Mucosa of rectum (tissue), 2 donors: ENCODE data around the gene C17orf50.

Source experiments
- H3K27ac ChIP-seq, 2 donors: one replicate each; pipeline ENCODE4 v1.7.0; 2013; ENCODE audit warnings: inconsistent platforms in 2 of 2, low read depth in 2 of 2, low read length in 2 of 2
- H3K27me3 ChIP-seq, 2 donors: one replicate each; pipeline ENCODE4 v1.7.0; 2013; ENCODE audit warnings: low read length in 2 of 2; ENCODE audit not compliant: control insufficient read depth in 2 of 2, insufficient read depth in 2 of 2
- H3K36me3 ChIP-seq, 2 donors: one replicate each; pipeline ENCODE4 v1.7.0; 2013; ENCODE audit warnings: low read length in 2 of 2; ENCODE audit not compliant: control insufficient read depth in 2 of 2, insufficient read depth in 2 of 2
- H3K4me1 ChIP-seq, 2 donors: one replicate each; pipeline ENCODE4 v1.7.0; 2013; ENCODE audit warnings: low read length in 2 of 2, mild to moderate bottlenecking in 1 of 2; ENCODE audit not compliant: control insufficient read depth in 2 of 2, insufficient read depth in 2 of 2
- H3K4me3 ChIP-seq, 2 donors: one replicate each; pipeline ENCODE4 v1.7.0; 2013; ENCODE audit warnings: low read length in 2 of 2
- H3K9ac ChIP-seq, 2 donors: one replicate each; pipeline ENCODE4 v1.7.0; 2013; ENCODE audit warnings: low read length in 2 of 2, low read depth in 1 of 2, mild to moderate bottlenecking in 1 of 2
- H3K9me3 ChIP-seq, 2 donors: one replicate each; pipeline ENCODE4 v1.7.0; 2013; ENCODE audit warnings: low read length in 2 of 2; ENCODE audit not compliant: control insufficient read depth in 2 of 2
- donor health status: healthy.
- donor health status: Normal muscosa, but diverticular disease.

Gene C17orf50

DNA sequence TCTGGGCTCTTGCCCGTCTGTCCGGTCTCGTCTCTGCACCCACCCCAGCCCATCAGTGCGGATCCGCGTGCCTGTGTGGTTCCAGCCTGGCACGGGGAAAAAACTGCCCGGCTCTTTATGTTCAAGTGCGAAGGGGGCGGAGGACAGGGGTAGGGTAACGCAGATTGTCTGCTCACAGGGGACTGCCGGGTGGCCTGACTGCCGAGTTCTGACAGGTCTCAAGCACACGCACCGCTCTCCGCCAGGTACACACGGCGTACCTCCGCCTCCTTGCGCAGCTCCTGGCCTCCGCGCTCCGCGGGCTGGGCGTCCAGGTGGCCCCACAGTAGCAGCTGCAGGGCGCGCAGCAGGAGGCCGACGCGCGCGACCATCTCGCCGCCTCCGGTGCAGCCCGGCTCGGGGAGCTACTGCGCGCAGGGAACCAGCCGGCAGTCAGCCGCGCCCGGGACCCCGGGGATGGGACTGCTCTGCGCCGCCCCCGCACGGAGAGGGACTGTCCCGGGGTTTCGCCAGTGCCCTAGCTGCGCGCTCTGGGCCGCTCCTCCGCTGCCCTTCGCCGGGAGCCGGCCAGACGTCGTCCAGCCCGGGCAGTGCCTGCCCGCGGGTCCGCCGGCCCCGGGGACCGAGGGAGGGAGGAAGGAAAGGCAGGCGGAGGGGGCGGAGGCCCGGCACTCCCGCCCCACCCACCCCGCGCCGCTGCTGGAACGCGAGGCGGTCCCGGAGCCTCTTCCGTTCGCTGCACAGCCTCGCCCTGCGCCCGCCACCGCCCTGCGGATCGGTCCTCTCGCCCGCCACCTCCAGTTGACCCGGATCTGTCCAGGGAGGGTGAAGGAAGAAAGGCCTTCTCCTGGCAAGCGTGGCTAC is 34.6 kb downstream of the C17orf50 start, which contains the start of gene MMP28:
MMP28 (minus strand) TSS at position 635 of the 864 bp plus-strand sequence; CDS start at position 371, 264 bp downstream.
- Histone ChIP-seq H3K27me3 (peaks cover 0 to 7% of the 10 kb centered on the region in 2 donors), H3K27ac (peak within 1 kb of the TSS; percentile 84 to 90), H3K9me3 (no peaks in the 10 kb centered on the region), H3K4me3 (peak within 1 kb of the TSS; percentile 79 to 83), H3K4me1 (peaks cover 15 to 48% of the 10 kb centered on the region in 2 donors), H3K9ac (peak within 1 kb of the TSS; percentile 85 to 94), H3K36me3 (no peaks in the 10 kb centered on the region)

DNA sequence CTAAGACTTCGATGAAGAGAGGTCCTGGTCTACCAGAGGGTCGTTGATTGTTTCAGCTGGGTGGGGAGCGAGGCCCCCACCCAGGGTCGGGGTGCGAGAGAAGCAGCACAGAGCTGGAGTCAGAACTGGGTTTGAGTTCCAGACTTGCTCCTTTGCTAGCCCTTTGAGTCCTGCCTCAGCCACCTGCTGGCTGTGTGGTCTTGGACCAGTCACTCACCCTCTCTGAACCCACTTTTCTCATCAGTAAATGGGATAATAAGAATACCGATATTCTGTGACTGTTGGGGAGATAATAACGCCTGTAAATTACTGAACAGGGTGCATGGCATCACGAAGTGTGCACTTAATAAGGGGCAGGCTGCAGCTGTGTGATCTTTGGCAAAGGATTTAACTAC is 35.2 kb downstream of the C17orf50 start:
- H3K27me3 ChIP-seq = peaks cover 0 to 7% of the 10 kb centered on the region in 2 donors
- peak overlapping the region; percentile 79 to 83 for H3K4me3 ChIP-seq
- H3K27ac ChIP-seq = peak overlapping the region; percentile 82 to 90
- peak overlapping the region in 1 of 2 donors; percentile 65 for H3K9ac ChIP-seq
- no peaks in the 10 kb centered on the region for H3K36me3 ChIP-seq
- H3K4me1 ChIP-seq = peaks cover 15 to 55% of the 10 kb centered on the region in 2 donors
- no peaks in the 10 kb centered on the region for H3K9me3 ChIP-seq

DNA sequence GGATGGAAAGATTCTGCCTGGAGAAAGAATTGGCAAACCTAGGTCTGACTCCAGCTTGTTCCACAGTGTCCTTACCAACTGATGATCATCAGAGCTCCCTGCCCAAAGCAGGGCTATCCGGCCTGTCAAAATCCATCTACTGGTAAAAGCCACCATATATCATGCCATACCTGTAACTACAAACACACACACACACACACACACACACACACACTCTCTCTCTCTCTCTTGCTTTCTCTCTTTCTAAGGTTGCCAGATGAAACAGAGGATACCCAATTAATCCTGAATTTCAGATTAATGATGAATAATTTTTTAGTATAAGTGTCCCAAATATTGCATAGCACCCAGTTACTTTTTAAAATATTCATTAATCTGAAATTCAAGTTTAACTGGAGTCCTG is 36.3 kb downstream of the C17orf50 start:
- Histone ChIP-seq H3K27me3 (peaks cover 0 to 7% of the 10 kb centered on the region in 2 donors), H3K4me3 (no peak overlapping the region), H3K36me3 (no peaks in the 10 kb centered on the region), H3K9ac (no peak overlapping the region), H3K9me3 (no peaks in the 10 kb centered on the region), H3K27ac (no peak overlapping the region), H3K4me1 (peaks cover 23 to 56% of the 10 kb centered on the region in 2 donors)

- Histone ChIP-seq H3K9ac (no peak overlapping the region), H3K27ac (no peak overlapping the region)
These were observed 36.7 kb downstream of the C17orf50 start for GRCh38 chr17:35797370-35797769.

DNA sequence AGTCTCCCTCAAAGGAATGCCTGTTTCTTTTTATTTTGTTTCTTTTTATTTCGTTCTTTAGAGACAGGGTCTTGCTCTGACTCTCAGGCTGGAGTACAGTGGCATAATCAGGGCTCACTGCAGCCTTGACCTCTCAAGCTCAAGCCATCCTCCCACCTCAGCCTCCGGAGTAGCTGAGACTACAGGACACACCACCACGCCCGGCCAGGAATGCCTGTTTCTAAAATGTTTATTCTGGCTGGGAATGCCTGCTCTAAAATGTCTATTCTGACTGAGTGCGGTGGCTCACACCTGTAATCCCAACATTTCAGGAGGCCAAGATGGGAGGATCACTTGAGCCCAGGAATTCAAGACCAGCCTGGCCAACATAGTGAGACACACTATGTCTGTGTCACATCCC is 37.2 kb downstream of the C17orf50 start:
- Histone ChIP-seq H3K27ac (no peak overlapping the region), H3K27me3 (peaks cover 0 to 7% of the 10 kb centered on the region in 2 donors), H3K4me3 (no peak overlapping the region), H3K9ac (no peak overlapping the region), H3K9me3 (no peaks in the 10 kb centered on the region), H3K36me3 (no peaks in the 10 kb centered on the region), H3K4me1 (peaks cover 24 to 49% of the 10 kb centered on the region in 2 donors)

More at GRCh38 chr17:35797370-35797769, 36.7 kb downstream of the C17orf50 start:
- Histone ChIP-seq H3K4me3 (no peak overlapping the region), H3K36me3 (no peaks in the 10 kb centered on the region), H3K9me3 (no peaks in the 10 kb centered on the region), H3K27me3 (peaks cover 0 to 7% of the 10 kb centered on the region in 2 donors), H3K4me1 (peaks cover 24 to 54% of the 10 kb centered on the region in 2 donors)

DNA sequence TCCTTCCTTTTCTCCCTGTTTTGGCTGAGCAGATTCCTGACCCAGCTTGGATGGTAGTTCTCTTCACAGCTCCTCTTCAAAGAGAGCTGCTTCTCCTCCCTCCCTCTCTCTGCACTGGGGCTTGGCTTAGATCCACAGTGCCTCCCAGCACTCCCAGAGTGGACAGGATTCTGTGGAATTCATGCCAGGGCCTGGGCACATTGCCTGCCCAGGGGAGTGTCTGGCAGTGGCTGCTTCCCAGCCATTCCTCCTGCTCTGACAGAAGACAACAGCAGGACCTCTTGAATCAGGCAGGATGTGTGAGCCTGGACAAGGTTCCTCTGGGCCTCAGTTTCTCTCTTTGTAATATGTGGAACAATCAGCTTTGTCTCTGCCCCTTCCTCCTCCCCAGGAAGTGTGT is 39.3 kb downstream of the C17orf50 start:
- H3K4me1 ChIP-seq = peaks cover 18 to 38% of the 10 kb centered on the region in 2 donors
- H3K4me3 ChIP-seq = no peak overlapping the region
- H3K9me3 ChIP-seq = no peaks in the 10 kb centered on the region
- H3K27me3 ChIP-seq = peaks cover 0 to 3% of the 10 kb centered on the region in 2 donors
- H3K27ac ChIP-seq = peak overlapping the region; percentile 41 to 45
- H3K9ac ChIP-seq = no peak overlapping the region
- no peaks in the 10 kb centered on the region for H3K36me3 ChIP-seq

DNA sequence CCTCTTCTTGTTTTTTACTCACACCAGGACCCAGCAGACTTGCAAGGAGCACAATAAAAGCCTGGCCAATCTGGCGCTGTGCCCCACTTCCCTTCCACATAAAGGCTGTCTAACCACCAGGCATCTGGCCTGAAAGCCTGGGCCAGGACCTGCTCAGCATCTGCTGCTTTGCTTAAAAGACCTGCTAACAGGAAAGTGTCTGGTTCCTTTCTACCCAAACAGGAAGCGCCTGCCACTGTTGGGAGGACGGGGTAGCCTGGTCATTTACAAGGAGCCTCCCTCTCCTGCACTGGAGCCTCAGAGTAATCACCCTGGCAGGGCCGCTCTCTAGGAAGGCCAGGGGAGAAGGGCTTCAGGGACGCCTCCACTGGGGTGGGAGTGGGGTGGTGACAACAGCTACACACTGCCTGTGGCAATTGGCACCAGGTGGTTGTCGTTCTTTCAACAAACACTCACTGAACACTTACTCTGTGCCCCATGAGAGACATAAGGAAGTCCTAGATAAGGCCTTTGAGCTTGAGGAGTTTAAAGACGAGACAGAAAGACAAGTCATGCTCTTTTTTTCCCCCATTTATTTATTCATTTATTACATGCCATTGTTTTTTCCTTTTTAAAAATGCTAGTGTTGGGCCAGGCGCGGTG is 41.0 kb downstream of the C17orf50 start:
- H3K27ac ChIP-seq = peak overlapping the region; percentile 73 to 74
- peak overlapping the region in 1 of 2 donors; percentile 47 for H3K9ac ChIP-seq
- H3K9me3 ChIP-seq = no peaks in the 10 kb centered on the region
- no peaks in the 10 kb centered on the region for H3K36me3 ChIP-seq
- H3K27me3 ChIP-seq = no peaks in the 10 kb centered on the region
- peaks cover 11 to 26% of the 10 kb centered on the region in 2 donors for H3K4me1 ChIP-seq
- H3K4me3 ChIP-seq = no peak overlapping the region

- Histone ChIP-seq H3K4me1 (peaks cover 17 to 26% of the 10 kb centered on the region in 2 donors), H3K27me3 (no peaks in the 10 kb centered on the region), H3K9ac (no peak overlapping the region), H3K36me3 (no peaks in the 10 kb centered on the region), H3K27ac (no peak overlapping the region), H3K9me3 (no peaks in the 10 kb centered on the region), H3K4me3 (no peak overlapping the region)
These were observed 44.0 kb downstream of the C17orf50 start for GRCh38 chr17:35804658-35805192.

DNA sequence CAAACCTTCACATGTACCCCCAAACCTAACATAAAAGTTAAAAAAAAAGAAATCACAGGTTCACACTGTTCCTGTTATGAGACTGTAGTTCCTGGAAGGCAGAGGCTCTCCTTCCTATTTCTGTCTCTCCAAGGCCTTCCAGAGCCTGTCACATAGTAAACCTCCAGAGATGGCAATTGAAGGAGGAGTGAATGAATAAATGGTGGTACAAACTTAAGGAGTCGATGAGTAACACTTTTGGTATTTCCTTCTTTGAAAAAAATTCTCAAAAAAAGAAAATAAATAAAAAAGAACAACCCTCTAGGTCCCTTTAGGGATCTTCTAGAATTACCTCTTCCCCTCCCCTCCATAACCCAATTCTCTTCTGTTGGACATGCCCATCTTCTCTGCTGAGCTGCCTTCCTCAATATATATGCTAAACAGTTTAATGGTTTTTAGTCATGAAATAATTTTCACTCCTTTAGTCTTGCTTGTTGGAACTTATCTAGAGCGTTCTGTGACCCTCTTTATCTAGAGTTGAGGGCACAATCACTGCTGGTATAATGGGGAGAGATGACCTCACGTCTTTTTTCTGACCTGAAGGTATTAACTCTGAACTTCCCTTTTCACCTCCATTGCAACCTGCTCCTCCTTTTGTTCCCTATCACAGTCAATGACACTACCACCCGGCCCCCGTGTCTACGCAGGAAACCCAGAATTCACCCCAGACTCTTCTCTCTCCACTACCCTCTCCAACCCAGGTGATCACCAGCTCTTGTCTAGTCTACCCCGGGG is 46.9 kb downstream of the C17orf50 start:
- Histone ChIP-seq H3K27ac (no peak overlapping the region), H3K27me3 (no peaks in the 10 kb centered on the region), H3K4me3 (no peak overlapping the region), H3K9ac (no peak overlapping the region), H3K36me3 (no peaks in the 10 kb centered on the region), H3K4me1 (peaks cover 16 to 17% of the 10 kb centered on the region in 2 donors), H3K9me3 (no peaks in the 10 kb centered on the region)
